ENCODE data around the gene FLYWCH2.

FLYWCH2 gene

GRCh38 chr16:2882650-2883457, at the start of gene FLYWCH2:
Gene FLYWCH2, plus strand, starts transcription at chr16:2883215. Its CDS starts 13,235 bp downstream, at chr16:2896450.
- no peak for TF ChIP-seq CTCF (IDR thresholded peaks at IDR 0.05; ENCODE audit: low read depth, low read length, missing control alignments)
- H3K4me3 ChIP-seq (replicated peaks; ENCODE audit: low read depth, low read length) = peak within 1 kb of the TSS; percentile 83

GRCh38 chr16:2833776-2834175, 49.2 kb upstream of the FLYWCH2 start:
- DNase-seq (ENCODE audit: extremely low read depth, low read depth) = no peak
- H3K4me3 ChIP-seq (replicated peaks; ENCODE audit: low read depth, low read length) = no peak overlapping the region
- TF ChIP-seq CTCF (IDR thresholded peaks at IDR 0.05; ENCODE audit: low read depth, low read length, missing control alignments) = no peak

More at GRCh38 chr16:2882650-2883457, at the start of gene FLYWCH2:
- peak; percentile 96 for DNase-seq (ENCODE audit: extremely low read depth, low read depth)

- no peak for TF ChIP-seq CTCF (IDR thresholded peaks at IDR 0.05; ENCODE audit: low read depth, low read length, missing control alignments)
- no peak overlapping the region for H3K4me3 ChIP-seq (replicated peaks; ENCODE audit: low read depth, low read length)
- no peak for DNase-seq (ENCODE audit: extremely low read depth, low read depth)
Measured at GRCh38 chr16:2834968-2835367, 48.0 kb upstream of the FLYWCH2 start.

GRCh38 chr16:2835638-2836493, 47.1 kb upstream of the FLYWCH2 start:
- DNase-seq (ENCODE audit: extremely low read depth, low read depth) = peak; percentile 95

GRCh38 chr16:2836646-2837508, 46.1 kb upstream of the FLYWCH2 start:
- no peak for TF ChIP-seq CTCF (IDR thresholded peaks at IDR 0.05; ENCODE audit: low read depth, low read length, missing control alignments)
- H3K4me3 ChIP-seq (replicated peaks; ENCODE audit: low read depth, low read length) = no peak overlapping the region
- DNase-seq (ENCODE audit: extremely low read depth, low read depth) = no peak

More at GRCh38 chr16:2835638-2836493, 47.1 kb upstream of the FLYWCH2 start:
- TF ChIP-seq CTCF (IDR thresholded peaks at IDR 0.05; ENCODE audit: low read depth, low read length, missing control alignments) = no peak
- no peak overlapping the region for H3K4me3 ChIP-seq (replicated peaks; ENCODE audit: low read depth, low read length)

- no peak overlapping the region for H3K4me3 ChIP-seq (replicated peaks; ENCODE audit: low read depth, low read length)
- TF ChIP-seq CTCF (IDR thresholded peaks at IDR 0.05; ENCODE audit: low read depth, low read length, missing control alignments) = peak; percentile 90
- peak; percentile 49 for DNase-seq (ENCODE audit: extremely low read depth, low read depth)
Measured at GRCh38 chr16:2838928-2839327, 44.1 kb upstream of the FLYWCH2 start.

Measured in HFF-Myc (cell line).